Prostate gland (tissue), 2 donors: Measurements from ENCODE around the gene PNKP.

Source experiments
- POLR2A ChIP-seq: fragments of 450-650 bp; IDR thresholded peaks from one replicate; pipeline ENCODE4 v1.6.1; 2016; ENCODE audit warnings: antibody characterized with exemption, mild to moderate bottlenecking
- POLR2AphosphoS5 ChIP-seq: sonication (generic); formaldehyde crosslinking; IDR thresholded peaks from one replicate; pipeline ENCODE4 v1.6.1; 2017; ENCODE audit warnings: antibody characterized with exemption
- TF ChIP-seq, protein P1 (sequence below), 4 experiments: fragments of 200-600 bp in 2 of 4; fragments of 450-650 bp in 2 of 4; sonication (generic) in 2 of 4; IDR thresholded peaks; 1 replicate in 3 of 4; 2 replicates in 1 of 4; pipeline ENCODE4 v1.5.1; 2016 to 2019; ENCODE audit warnings: antibody characterized with exemption in 4 of 4, mild to moderate bottlenecking in 2 of 4, moderate library complexity in 2 of 4

DNA sequence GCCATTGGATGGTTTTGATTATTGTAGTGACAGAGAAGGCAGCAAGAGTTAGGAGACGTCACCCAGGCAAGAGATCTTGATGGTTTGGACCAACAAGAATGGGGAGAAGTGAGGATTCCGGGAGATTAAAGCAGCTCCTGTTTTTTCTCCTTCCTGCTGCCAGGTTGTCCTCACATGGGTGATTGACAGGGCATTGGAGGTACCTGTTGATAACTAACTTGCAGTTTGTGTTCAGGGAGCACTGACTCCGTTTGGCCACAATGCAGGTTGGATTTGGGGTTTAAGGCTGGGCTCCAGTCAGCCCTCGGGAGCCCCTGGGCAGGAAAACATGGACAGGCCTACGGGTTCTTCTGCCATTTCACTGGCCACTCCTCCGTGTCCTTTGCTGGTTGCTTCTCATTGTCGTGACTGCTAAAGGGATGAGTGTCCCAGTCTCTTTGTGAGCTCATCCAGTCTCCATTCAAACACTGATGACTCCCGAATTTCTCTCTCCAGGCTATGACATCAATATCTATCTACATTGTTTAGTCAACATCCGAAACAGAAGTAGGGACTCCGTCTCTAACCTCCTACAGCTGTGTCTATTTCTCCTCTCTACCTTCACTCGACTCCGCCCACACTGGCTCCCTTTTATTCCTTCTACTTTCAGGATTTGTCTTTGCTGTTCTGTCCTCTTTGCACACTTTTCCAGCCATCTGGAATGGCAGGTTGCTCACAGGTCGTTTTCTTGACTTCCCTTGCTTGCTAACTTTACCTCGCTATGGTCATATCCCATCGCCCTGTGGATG is 17.7 kb downstream of the PNKP start:
- TF ChIP-seq, protein P1, sequence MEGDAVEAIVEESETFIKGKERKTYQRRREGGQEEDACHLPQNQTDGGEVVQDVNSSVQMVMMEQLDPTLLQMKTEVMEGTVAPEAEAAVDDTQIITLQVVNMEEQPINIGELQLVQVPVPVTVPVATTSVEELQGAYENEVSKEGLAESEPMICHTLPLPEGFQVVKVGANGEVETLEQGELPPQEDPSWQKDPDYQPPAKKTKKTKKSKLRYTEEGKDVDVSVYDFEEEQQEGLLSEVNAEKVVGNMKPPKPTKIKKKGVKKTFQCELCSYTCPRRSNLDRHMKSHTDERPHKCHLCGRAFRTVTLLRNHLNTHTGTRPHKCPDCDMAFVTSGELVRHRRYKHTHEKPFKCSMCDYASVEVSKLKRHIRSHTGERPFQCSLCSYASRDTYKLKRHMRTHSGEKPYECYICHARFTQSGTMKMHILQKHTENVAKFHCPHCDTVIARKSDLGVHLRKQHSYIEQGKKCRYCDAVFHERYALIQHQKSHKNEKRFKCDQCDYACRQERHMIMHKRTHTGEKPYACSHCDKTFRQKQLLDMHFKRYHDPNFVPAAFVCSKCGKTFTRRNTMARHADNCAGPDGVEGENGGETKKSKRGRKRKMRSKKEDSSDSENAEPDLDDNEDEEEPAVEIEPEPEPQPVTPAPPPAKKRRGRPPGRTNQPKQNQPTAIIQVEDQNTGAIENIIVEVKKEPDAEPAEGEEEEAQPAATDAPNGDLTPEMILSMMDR (IDR thresholded peaks at IDR 0.05): no peak
- TF ChIP-seq POLR2A: no peak
- no peak for TF ChIP-seq POLR2AphosphoS5
